Activated B cell treated with CpG ODN at 0.5 μM for 24 hours (primary cell): Measurements from ENCODE around the gene PACRG. TPM values are rescaled to one million over a fixed set of nuclear protein-coding genes. Genes with fewer than 3 reads are reported as not detected.

Experiments used
- ATAC-seq: fragments of 200-7000 bp; cut with Tn5 transposase; one replicate; pipeline ENCODE4 v1.10.0; 2021; ENCODE audit warnings: low read depth, mild to moderate bottlenecking, moderate library complexity
- CTCF ChIA-PET: fragments of 350-600 bp; sonication (Branson Sonifier 250); formaldehyde crosslinking; loops from one replicate; lab custom pipeline; 2021; ENCODE audit warnings: antibody characterized with exemption; lab: Charles Lee
- POLR2A ChIA-PET: fragments of 350-600 bp; sonication (Branson Sonifier 250); formaldehyde crosslinking; loops from one replicate; lab custom pipeline; 2021; ENCODE audit warnings: antibody characterized with exemption; lab: Charles Lee
- DNase-seq: peaks from one replicate; pipeline ENCODE4 v3.0.0; 2022
- H3K27ac Mint-ChIP-seq: one replicate; pipeline ENCODE4 v1.8.0; 2020; ENCODE audit warnings: mixed read lengths
- H3K27me3 Mint-ChIP-seq: one replicate; pipeline ENCODE4 v1.8.0; 2021; ENCODE audit warnings: mixed read lengths
- H3K36me3 Mint-ChIP-seq: one replicate; pipeline ENCODE4 v1.8.0; 2021; ENCODE audit warnings: low read depth, mixed read lengths
- H3K4me1 Mint-ChIP-seq: one replicate; pipeline ENCODE4 v1.8.0; 2021; ENCODE audit warnings: mixed read lengths
- H3K4me3 Mint-ChIP-seq: one replicate; pipeline ENCODE4 v1.8.0; 2020; ENCODE audit warnings: mild to moderate bottlenecking, mixed read lengths
- H3K9me3 Mint-ChIP-seq: one replicate; pipeline ENCODE4 v1.8.0; 2020; ENCODE audit warnings: mixed read lengths
- intact Hi-C: fragments of 100-400 bp; cut with micrococcal nuclease; formaldehyde crosslinking; loops from one replicate; pipeline ENCODE4 v1.15.1; 2024
- total RNA-seq: library from RNA; stranded (reverse); gene quantifications from 2 replicates; pipeline ENCODE4 v1.2.3, GENCODE V29; 2022
- TF ChIP-seq, protein P1 (sequence below): fragments of 200-600 bp; IDR thresholded peaks from one replicate; pipeline ENCODE4 v1.8.0; 2022; ENCODE audit warnings: antibody characterized with exemption, mild to moderate bottlenecking

PACRG gene
- total RNA-seq, 1 donor from 2014 or later, result not detected

DNA sequence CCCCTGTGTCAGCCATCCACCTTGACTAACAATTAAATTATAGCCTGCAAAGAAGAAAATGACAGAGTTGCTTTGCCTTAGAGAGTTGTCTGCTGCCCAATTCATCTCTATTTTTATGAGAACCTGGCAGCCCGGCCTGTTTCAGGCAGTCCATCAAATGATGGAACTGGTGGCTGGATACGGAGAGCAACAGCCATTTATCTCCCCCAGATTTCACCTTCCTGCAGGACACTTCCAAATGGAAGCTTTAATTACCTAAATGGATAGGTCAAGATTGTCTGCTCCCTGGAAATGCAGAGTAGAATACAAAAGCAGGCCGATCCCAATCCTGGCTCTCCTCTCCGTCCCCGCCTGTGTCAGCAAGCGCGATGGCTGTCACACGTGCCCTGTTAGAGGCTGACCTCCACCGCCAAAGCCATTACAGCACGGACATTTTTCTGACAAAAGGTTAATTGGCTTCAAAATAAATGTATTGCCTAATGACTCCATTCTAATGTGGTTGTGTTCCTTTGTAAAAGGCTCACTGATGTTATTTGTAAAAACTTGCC, 86.7 kb downstream of the PACRG start:
- Mint-ChIP-seq H3K4me1 (no peaks in the 10 kb centered on the region), H3K9me3 (peaks cover 7% of the 10 kb centered on the region), H3K27me3 (no peaks in the 10 kb centered on the region), H3K4me3 (no peak overlapping the region), H3K27ac (no peak overlapping the region), H3K36me3 (no peaks in the 10 kb centered on the region)
- CTCF ChIA-PET, result no interaction called here
- intact Hi-C loops, result no loop called here
- POLR2A ChIA-PET, result no interaction called here
- TF ChIP-seq, protein P1, sequence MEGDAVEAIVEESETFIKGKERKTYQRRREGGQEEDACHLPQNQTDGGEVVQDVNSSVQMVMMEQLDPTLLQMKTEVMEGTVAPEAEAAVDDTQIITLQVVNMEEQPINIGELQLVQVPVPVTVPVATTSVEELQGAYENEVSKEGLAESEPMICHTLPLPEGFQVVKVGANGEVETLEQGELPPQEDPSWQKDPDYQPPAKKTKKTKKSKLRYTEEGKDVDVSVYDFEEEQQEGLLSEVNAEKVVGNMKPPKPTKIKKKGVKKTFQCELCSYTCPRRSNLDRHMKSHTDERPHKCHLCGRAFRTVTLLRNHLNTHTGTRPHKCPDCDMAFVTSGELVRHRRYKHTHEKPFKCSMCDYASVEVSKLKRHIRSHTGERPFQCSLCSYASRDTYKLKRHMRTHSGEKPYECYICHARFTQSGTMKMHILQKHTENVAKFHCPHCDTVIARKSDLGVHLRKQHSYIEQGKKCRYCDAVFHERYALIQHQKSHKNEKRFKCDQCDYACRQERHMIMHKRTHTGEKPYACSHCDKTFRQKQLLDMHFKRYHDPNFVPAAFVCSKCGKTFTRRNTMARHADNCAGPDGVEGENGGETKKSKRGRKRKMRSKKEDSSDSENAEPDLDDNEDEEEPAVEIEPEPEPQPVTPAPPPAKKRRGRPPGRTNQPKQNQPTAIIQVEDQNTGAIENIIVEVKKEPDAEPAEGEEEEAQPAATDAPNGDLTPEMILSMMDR, result no peak
- ATAC-seq (no peak), DNase-seq (no peak)

DNA sequence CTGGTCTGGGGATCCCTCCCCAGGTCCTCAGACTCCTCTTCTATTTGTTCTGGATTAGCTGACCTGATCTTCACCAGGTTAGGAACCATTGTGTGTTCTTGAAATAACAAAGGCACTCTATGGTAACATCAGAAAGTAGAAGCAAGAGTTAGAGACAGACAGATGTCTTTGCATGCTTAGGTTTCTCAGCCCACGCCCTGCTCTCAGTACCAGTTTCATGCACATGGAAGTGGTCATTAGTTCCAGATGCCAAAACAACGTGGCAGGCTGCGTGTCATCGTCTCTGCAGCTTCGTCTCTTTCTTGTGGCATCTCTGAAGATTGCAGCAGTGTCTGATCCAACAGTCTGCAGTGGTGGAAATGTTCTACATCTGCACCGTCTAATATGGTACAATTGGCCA, 89.4 kb downstream of the PACRG start:
- TF ChIP-seq, protein P1, result no peak

GRCh38 chr6:162819284-162819683, 91.5 kb downstream of the PACRG start:
- H3K27ac Mint-ChIP-seq, result no peak overlapping the region
- DNase-seq (no peak), ATAC-seq (no peak)
- H3K9me3 Mint-ChIP-seq, result peaks cover under 1% of the 10 kb centered on the region
- TF ChIP-seq, protein P1, result no peak
- CTCF ChIA-PET, result no interaction called here
- H3K4me3 Mint-ChIP-seq, result no peak overlapping the region
- no peaks in the 10 kb centered on the region for H3K4me1 Mint-ChIP-seq
- no peaks in the 10 kb centered on the region for H3K27me3 Mint-ChIP-seq
- H3K36me3 Mint-ChIP-seq, result no peaks in the 10 kb centered on the region
- intact Hi-C loops, result no loop called here
- POLR2A ChIA-PET, result no interaction called here

More for the DNA sequence above, 89.4 kb downstream of the PACRG start:
- Mint-ChIP-seq H3K27ac (no peak overlapping the region), H3K4me1 (no peaks in the 10 kb centered on the region), H3K9me3 (no peaks in the 10 kb centered on the region), H3K36me3 (no peaks in the 10 kb centered on the region), H3K4me3 (no peak overlapping the region), H3K27me3 (no peaks in the 10 kb centered on the region)
- intact Hi-C loops, result no loop called here
- no peak for ATAC-seq
- no peak for DNase-seq
- POLR2A ChIA-PET, result no interaction called here
- CTCF ChIA-PET, result no interaction called here

DNA sequence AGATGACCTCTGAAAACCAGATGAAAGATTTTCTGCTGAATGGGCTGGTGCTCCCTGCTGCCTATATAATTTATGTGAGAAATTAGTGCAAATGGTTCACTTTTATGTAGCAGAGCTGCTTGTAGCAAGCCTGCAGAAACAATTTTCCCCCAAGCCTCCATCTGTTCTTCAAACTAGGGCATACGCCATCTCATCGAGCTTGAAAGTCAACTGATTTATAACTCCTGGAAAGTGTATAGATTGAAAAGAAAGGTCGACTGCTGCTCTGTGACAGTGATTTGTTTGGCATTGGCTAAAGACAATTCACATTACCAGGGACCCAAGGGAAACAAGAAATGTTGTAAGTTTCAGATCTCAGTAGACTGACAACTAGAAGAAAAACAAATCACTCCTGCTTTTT, 93.3 kb downstream of the PACRG start:
- ChIA-PET CTCF (no interaction called here), POLR2A (no interaction called here)
- TF ChIP-seq, protein P1, result no peak
- Mint-ChIP-seq H3K27me3 (no peaks in the 10 kb centered on the region), H3K4me1 (no peaks in the 10 kb centered on the region), H3K4me3 (no peak overlapping the region), H3K27ac (no peak overlapping the region), H3K9me3 (peaks cover 2% of the 10 kb centered on the region), H3K36me3 (no peaks in the 10 kb centered on the region)
- ATAC-seq (no peak), DNase-seq (no peak)
- intact Hi-C loops, result no loop called here

- ATAC-seq (no peak), DNase-seq (no peak)
- Mint-ChIP-seq H3K27me3 (no peaks in the 10 kb centered on the region), H3K36me3 (no peaks in the 10 kb centered on the region), H3K4me3 (no peak overlapping the region), H3K9me3 (peaks cover 2% of the 10 kb centered on the region), H3K4me1 (no peaks in the 10 kb centered on the region), H3K27ac (no peak overlapping the region)
- ChIA-PET CTCF (no interaction called here), POLR2A (no interaction called here)
- TF ChIP-seq, protein P1, result no peak
- intact Hi-C loops, result no loop called here
These were observed 97.8 kb downstream of the PACRG start for GRCh38 chr6:162825597-162825996.
